ENCODE results near the gene CANT1. TPM values are rescaled to one million over a fixed set of nuclear protein-coding genes. Genes with fewer than 3 reads are reported as not detected.

The CANT1 gene
- total RNA-seq, 1 experiment from 2014 or later = 62.5 TPM

DNA sequence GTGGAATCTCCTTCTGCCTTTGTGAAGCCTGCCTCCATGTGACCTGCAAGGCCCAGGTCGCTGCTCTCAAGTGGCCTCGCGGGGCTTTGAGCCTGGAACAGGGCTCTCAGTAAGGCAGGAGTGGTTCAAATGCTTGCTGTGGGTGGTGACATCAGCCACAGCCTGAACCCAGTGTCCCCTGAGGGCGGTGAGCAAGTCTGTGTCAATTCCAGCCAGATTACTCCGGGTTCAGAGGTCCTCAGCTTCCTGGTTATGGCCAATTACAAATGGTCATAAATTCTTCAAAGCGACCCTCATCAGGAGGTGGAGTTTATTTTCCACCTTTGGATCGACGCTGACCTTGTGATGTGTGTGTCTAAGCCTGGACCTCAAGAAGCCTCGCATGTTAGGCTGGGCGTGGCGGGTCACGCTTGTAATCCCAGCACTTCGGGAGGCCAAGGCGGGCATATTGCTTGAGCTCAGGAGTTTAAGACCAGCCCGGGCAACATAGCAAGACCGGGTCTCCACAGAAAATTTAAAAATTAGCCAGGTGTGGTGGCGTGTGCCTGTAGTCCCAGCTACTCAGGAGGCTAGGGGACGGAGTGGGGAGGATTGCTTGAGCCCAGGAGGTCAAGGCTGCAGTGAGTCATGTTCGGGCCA is 47.1 kb downstream of the CANT1 start:
- Mint-ChIP-seq H3K4me3 (ENCODE audit: unreplicated experiment) (no peak overlapping the region), H3K27me3 (ENCODE audit: insufficient read depth, unreplicated experiment) (no peaks in the 10 kb centered on the region), H3K4me1 (ENCODE audit: insufficient read depth, unreplicated experiment) (peaks cover 11% of the 10 kb centered on the region), H3K9me3 (ENCODE audit: unreplicated experiment) (no peaks in the 10 kb centered on the region), H3K27ac (ENCODE audit: low read depth, unreplicated experiment) (no peak overlapping the region), H3K36me3 (ENCODE audit: insufficient read depth, unreplicated experiment) (no peaks in the 10 kb centered on the region)
- BruUV-seq (replicated peaks) = no TSS peak
- intact Hi-C loops (cut with micrococcal nuclease) = no loop called here
- TF ChIP-seq, protein P1, sequence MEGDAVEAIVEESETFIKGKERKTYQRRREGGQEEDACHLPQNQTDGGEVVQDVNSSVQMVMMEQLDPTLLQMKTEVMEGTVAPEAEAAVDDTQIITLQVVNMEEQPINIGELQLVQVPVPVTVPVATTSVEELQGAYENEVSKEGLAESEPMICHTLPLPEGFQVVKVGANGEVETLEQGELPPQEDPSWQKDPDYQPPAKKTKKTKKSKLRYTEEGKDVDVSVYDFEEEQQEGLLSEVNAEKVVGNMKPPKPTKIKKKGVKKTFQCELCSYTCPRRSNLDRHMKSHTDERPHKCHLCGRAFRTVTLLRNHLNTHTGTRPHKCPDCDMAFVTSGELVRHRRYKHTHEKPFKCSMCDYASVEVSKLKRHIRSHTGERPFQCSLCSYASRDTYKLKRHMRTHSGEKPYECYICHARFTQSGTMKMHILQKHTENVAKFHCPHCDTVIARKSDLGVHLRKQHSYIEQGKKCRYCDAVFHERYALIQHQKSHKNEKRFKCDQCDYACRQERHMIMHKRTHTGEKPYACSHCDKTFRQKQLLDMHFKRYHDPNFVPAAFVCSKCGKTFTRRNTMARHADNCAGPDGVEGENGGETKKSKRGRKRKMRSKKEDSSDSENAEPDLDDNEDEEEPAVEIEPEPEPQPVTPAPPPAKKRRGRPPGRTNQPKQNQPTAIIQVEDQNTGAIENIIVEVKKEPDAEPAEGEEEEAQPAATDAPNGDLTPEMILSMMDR (IDR thresholded peaks at IDR 0.05; ENCODE audit: unreplicated experiment) = no peak
- ChIA-PET CTCF (interaction anchor here (1.5 to 3.5 kb wide), 2 partner anchors 9 to 97 kb away, joined by 7 to 17 read pairs; no protein-coding TSS in a partner anchor), POLR2A (interaction anchor here (0.5 kb wide), 1 partner anchor 15 kb away, joined by 3 read pairs; no protein-coding TSS in a partner anchor)
- DNase-seq (ENCODE audit: unreplicated experiment) = no peak

DNA sequence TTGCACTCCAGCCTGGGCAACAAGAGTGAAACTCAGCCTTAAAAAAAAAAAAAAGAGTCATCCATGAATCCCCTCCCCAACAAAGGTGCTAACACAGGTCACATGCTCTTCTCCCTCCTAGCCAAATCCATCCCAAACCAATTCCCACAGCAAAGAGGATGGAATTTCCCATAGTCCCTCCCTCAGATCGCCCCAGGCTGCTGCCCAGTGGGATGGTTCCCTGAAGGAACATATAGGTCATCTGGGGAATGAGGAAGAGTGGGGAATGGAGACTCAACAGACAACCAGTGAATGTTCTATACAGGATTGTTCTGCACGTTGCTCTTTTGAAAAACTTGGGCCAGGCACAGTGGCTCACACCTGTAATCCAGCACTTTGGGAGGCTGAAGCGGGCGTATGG is 48.0 kb downstream of the CANT1 start:
- ChIA-PET CTCF (interaction anchor here (1.5 to 3.5 kb wide), 2 partner anchors 10 to 96 kb away, joined by 7 to 17 read pairs; no protein-coding TSS in a partner anchor), POLR2A (no interaction called here)
- Mint-ChIP-seq H3K4me1 (ENCODE audit: insufficient read depth, unreplicated experiment) (peaks cover 11% of the 10 kb centered on the region), H3K27me3 (ENCODE audit: insufficient read depth, unreplicated experiment) (no peaks in the 10 kb centered on the region), H3K9me3 (ENCODE audit: unreplicated experiment) (no peaks in the 10 kb centered on the region), H3K4me3 (ENCODE audit: unreplicated experiment) (no peak overlapping the region), H3K36me3 (ENCODE audit: insufficient read depth, unreplicated experiment) (no peaks in the 10 kb centered on the region), H3K27ac (ENCODE audit: low read depth, unreplicated experiment) (no peak overlapping the region)
- TF ChIP-seq, protein P1 (IDR thresholded peaks at IDR 0.05; ENCODE audit: unreplicated experiment) = no peak
- intact Hi-C loops (cut with micrococcal nuclease) = no loop called here
- DNase-seq (ENCODE audit: unreplicated experiment) = no peak
- BruUV-seq (replicated peaks) = no TSS peak

DNA sequence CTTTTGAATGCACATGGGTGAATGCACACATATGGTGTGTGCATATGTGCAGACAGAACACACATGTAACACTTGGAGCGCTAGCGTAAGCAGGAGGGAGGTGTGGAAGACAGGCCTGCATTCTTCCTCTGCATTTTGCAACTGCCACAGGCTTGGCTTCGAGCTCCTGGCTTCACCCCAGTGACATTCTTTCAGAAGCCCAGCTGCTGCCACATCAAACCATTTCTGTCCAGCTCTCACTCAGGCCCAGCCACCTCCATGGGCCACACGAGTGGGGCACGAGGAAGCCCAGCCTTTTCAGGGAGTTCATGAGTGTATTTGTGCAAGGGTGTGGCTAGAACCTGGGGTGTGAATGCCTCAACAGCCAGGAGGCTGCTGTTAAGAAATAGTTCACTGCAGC is 48.6 kb downstream of the CANT1 start:
- H3K27ac Mint-ChIP-seq (ENCODE audit: low read depth, unreplicated experiment) = no peak overlapping the region
- H3K9me3 Mint-ChIP-seq (ENCODE audit: unreplicated experiment) = no peaks in the 10 kb centered on the region
- BruUV-seq (replicated peaks) = no TSS peak
- intact Hi-C loops (cut with micrococcal nuclease) = no loop called here
- DNase-seq (ENCODE audit: unreplicated experiment) = no peak
- peaks cover 11% of the 10 kb centered on the region for H3K4me1 Mint-ChIP-seq (ENCODE audit: insufficient read depth, unreplicated experiment)
- ChIA-PET CTCF (interaction anchor here (0.9 to 3.5 kb wide), 2 partner anchors 10 to 44 kb away, joined by 4 to 17 read pairs; no protein-coding TSS in a partner anchor), POLR2A (interaction anchor here (0.6 kb wide), 1 partner anchor 21 kb away, joined by 3 read pairs; no protein-coding TSS in a partner anchor)
- no peaks in the 10 kb centered on the region for H3K27me3 Mint-ChIP-seq (ENCODE audit: insufficient read depth, unreplicated experiment)
- TF ChIP-seq, protein P1 (IDR thresholded peaks at IDR 0.05; ENCODE audit: unreplicated experiment) = no peak
- H3K36me3 Mint-ChIP-seq (ENCODE audit: insufficient read depth, unreplicated experiment) = no peaks in the 10 kb centered on the region
- H3K4me3 Mint-ChIP-seq (ENCODE audit: unreplicated experiment) = no peak overlapping the region

DNA sequence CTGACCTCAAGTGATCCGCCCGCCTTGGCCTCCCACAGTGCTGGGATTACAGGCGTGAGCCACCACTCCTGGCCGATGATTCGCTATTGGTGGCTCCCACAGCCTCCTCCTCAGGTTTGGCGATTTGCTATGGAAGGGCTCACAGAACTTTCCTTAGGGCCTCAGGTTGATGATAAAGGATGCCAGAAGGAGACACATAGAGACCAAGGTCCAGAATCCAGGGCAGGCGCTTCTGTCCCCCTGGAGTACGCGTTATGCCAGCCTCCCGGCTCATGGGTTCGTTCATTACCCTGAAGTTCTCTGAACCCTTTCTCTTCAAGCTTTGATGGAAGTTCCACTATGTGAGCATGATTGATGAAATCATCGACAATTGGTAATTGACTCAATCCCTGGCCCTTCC is 49.8 kb downstream of the CANT1 start:
- H3K27me3 Mint-ChIP-seq (ENCODE audit: insufficient read depth, unreplicated experiment) = no peaks in the 10 kb centered on the region
- no peak overlapping the region for H3K4me3 Mint-ChIP-seq (ENCODE audit: unreplicated experiment)
- CTCF ChIA-PET = interaction anchor here (0.9 to 3.5 kb wide), 2 partner anchors 12 to 106 kb away, joined by 4 to 17 read pairs; no protein-coding TSS in a partner anchor
- no peaks in the 10 kb centered on the region for H3K36me3 Mint-ChIP-seq (ENCODE audit: insufficient read depth, unreplicated experiment)
- intact Hi-C loops (cut with micrococcal nuclease) = no loop called here
- DNase-seq (ENCODE audit: unreplicated experiment) = no peak
- POLR2A ChIA-PET = no interaction called here
- TF ChIP-seq, protein P1 (IDR thresholded peaks at IDR 0.05; ENCODE audit: unreplicated experiment) = no peak
- H3K27ac Mint-ChIP-seq (ENCODE audit: low read depth, unreplicated experiment) = no peak overlapping the region
- BruUV-seq (replicated peaks) = no TSS peak
- no peaks in the 10 kb centered on the region for H3K9me3 Mint-ChIP-seq (ENCODE audit: unreplicated experiment)
- H3K4me1 Mint-ChIP-seq (ENCODE audit: insufficient read depth, unreplicated experiment) = peaks cover 11% of the 10 kb centered on the region

Data from MCF 10A (cell line).